Measurements from ENCODE around the gene NCK2.

Gene NCK2

GRCh38 chr2:105744909-105745853 lies at the start of gene NCK2:
Gene NCK2 (plus strand): TSS chr2:105744912. CDS start chr2:105855064, 110,152 bp downstream.
- no peak for DNase-seq (ENCODE audit: low spot score)

- no peak for DNase-seq (ENCODE audit: low spot score)
These were observed 46.8 kb upstream of the NCK2 start for GRCh38 chr2:105697781-105698449.

GRCh38 chr2:105698820-105699219 lies 45.9 kb upstream of the NCK2 start:
- DNase-seq (ENCODE audit: low spot score): no peak

- no peak for DNase-seq (ENCODE audit: low spot score)
These were observed 43.7 kb upstream of the NCK2 start for GRCh38 chr2:105701042-105701441.

- no peak for DNase-seq (ENCODE audit: low spot score)
These were observed 36.0 kb upstream of the NCK2 start for GRCh38 chr2:105708697-105709096.

- no peak for DNase-seq (ENCODE audit: low spot score)
These were observed 33.3 kb upstream of the NCK2 start for GRCh38 chr2:105711394-105711793.

GRCh38 chr2:105712166-105712915 lies 32.4 kb upstream of the NCK2 start:
- DNase-seq (ENCODE audit: low spot score): no peak

GRCh38 chr2:105712981-105713596 lies 31.6 kb upstream of the NCK2 start:
- DNase-seq (ENCODE audit: low spot score): no peak

- DNase-seq (ENCODE audit: low spot score): no peak
These were observed 30.6 kb upstream of the NCK2 start for GRCh38 chr2:105714141-105714540.

- DNase-seq (ENCODE audit: low spot score): no peak
These were observed 25.7 kb upstream of the NCK2 start for GRCh38 chr2:105718846-105719481.

GRCh38 chr2:105721991-105722511 lies 22.7 kb upstream of the NCK2 start:
- peak; percentile 21 for DNase-seq (ENCODE audit: low spot score)

- DNase-seq (ENCODE audit: low spot score): no peak
These were observed 21.9 kb upstream of the NCK2 start for GRCh38 chr2:105722726-105723297.

GRCh38 chr2:105723431-105723830 lies 21.3 kb upstream of the NCK2 start:
- DNase-seq (ENCODE audit: low spot score): no peak

GRCh38 chr2:105725388-105725787 lies 19.3 kb upstream of the NCK2 start:
- no peak for DNase-seq (ENCODE audit: low spot score)

- DNase-seq (ENCODE audit: low spot score): no peak
These were observed 14.5 kb upstream of the NCK2 start for GRCh38 chr2:105730170-105730569.

GRCh38 chr2:105731511-105731910 lies 13.2 kb upstream of the NCK2 start:
- DNase-seq (ENCODE audit: low spot score): no peak

- DNase-seq (ENCODE audit: low spot score): no peak
These were observed 12.6 kb upstream of the NCK2 start for GRCh38 chr2:105732101-105732500.

GRCh38 chr2:105732955-105733607 lies 11.6 kb upstream of the NCK2 start:
- no peak for DNase-seq (ENCODE audit: low spot score)

- DNase-seq (ENCODE audit: low spot score): no peak
These were observed 10.8 kb upstream of the NCK2 start for GRCh38 chr2:105733875-105734274.

GRCh38 chr2:105734762-105735538 lies 9.8 kb upstream of the NCK2 start:
- no peak for DNase-seq (ENCODE audit: low spot score)

Measured in activated CD4-positive, alpha-beta T cell treated with anti-CD3 and anti-CD28 coated beads, Interleukin-2, Interleukin-4, amounts not matched to agents 100 ng/mL and 50 ng/mL, durations not matched to agents 16 hours and 8 hours (primary cell).